ENCODE measurements around the gene ATP6V1E1. TPM values are rescaled to one million over a fixed set of nuclear protein-coding genes. Genes with fewer than 3 reads are reported as not detected.

Gene ATP6V1E1
- total RNA-seq, 4 donors from 2014 or later, result 109 to 157 (median 122) TPM

GRCh38 chr22:17562906-17563870 lies 65.4 kb downstream of the ATP6V1E1 start, which contains the start of gene SLC25A18:
Gene SLC25A18 (plus strand): TSS chr22:17563498. CDS start chr22:17579945, 16,447 bp downstream.
- DNase-seq (ENCODE audit: low spot score), result no peak
- ATAC-seq (ENCODE audit: low FRiP score), result peak; percentile 43
- no peak for TF ChIP-seq CTCF (IDR thresholded peaks at IDR 0.05)

DNA sequence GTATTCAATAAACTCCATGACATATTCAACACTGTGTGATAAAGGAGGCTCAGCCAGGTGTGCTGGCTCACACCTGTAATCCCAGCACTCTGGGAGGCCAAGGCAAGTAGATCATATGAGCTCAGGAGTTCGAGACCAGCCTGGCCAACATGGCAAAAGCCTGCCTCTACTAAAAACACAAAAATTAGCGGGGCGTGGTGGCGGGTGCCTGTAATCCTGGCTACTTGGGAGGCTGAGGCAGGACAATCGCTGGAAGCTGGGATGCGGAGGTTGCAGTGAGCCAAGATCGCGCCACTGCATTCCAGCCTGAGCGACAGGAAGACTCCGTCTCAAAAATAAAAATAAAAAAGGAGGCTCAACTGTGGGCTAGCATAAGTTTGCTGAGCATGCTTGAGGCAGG lies 69.4 kb downstream of the ATP6V1E1 start:
- no peak for TF ChIP-seq CTCF (IDR thresholded peaks at IDR 0.05)
- DNase-seq (ENCODE audit: low spot score) (no peak), ATAC-seq (ENCODE audit: low FRiP score) (no peak)

- no peak for TF ChIP-seq CTCF (IDR thresholded peaks at IDR 0.05)
- DNase-seq (ENCODE audit: low spot score) (no peak), ATAC-seq (ENCODE audit: low FRiP score) (no peak)
Observed at GRCh38 chr22:17554814-17555213, 73.7 kb downstream of the ATP6V1E1 start.

GRCh38 chr22:17552737-17553136 lies 75.8 kb downstream of the ATP6V1E1 start:
- DNase-seq (ENCODE audit: low spot score), result no peak

DNA sequence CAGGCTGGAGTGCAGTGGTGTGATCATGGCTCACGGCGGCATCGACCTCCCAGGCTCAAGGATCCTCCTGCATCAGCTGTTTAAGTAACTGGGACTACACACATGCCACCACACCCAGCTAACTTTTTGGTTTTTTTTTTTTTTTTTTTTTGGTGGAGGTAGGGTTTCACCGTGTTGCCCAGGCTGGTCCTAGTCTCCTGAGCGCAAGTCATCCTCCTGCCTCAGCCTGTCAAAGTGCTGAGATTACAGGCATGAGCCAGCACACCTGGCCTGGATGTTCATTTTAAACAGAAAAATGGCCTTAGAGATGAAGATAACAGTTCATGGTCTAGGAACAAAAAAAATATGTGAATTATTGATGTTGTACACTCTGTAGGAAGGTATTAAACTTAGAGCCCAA lies 78.9 kb downstream of the ATP6V1E1 start:
- no peak for TF ChIP-seq CTCF (IDR thresholded peaks at IDR 0.05)
- ATAC-seq (ENCODE audit: low FRiP score) (no peak), DNase-seq (ENCODE audit: low spot score) (no peak)

More at GRCh38 chr22:17552737-17553136, 75.8 kb downstream of the ATP6V1E1 start:
- ATAC-seq (ENCODE audit: low FRiP score), result no peak
- no peak for TF ChIP-seq CTCF (IDR thresholded peaks at IDR 0.05)

GRCh38 chr22:17549183-17549582 lies 79.4 kb downstream of the ATP6V1E1 start:
- no peak for TF ChIP-seq CTCF (IDR thresholded peaks at IDR 0.05)
- ATAC-seq (ENCODE audit: low FRiP score) (no peak), DNase-seq (ENCODE audit: low spot score) (no peak)

- no peak for TF ChIP-seq CTCF (IDR thresholded peaks at IDR 0.05)
- DNase-seq (ENCODE audit: low spot score), result no peak
- ATAC-seq (ENCODE audit: low FRiP score), result no peak
Observed at GRCh38 chr22:17548756-17549035, 79.9 kb downstream of the ATP6V1E1 start.

All from omental fat pad (tissue), 4 donors.